Ovary (tissue), 9 donors: ENCODE results near the gene SMC1B. TPM values are rescaled to one million over a fixed set of nuclear protein-coding genes. Genes with fewer than 3 reads are reported as not detected.
"Not testable (repeated sequence)": the region's sequence is repeated elsewhere in the genome, so short reads cannot be mapped to it uniquely, and the experiment has no call there.

Experiments used
- DNase-seq, 5 donors: peaks; one replicate each; pipeline ENCODE4 v3.0.0-alpha.2; 2019 to 2020
- H3K27ac ChIP-seq, 2 donors: fragments of 200-600 bp; one replicate each; pipeline versions ENCODE4 v1.5.1 to v1.8.0; 2019 to 2022
- H3K27me3 ChIP-seq: fragments of 200-600 bp; one replicate; pipeline ENCODE4 v1.8.0; 2022
- H3K36me3 ChIP-seq: fragments of 200-600 bp; sonication (generic); one replicate; pipeline ENCODE4 v1.5.1; 2019
- H3K4me1 ChIP-seq: one replicate; pipeline ENCODE4 v1.8.1; 2013; ENCODE audit warnings: mild to moderate bottlenecking, moderate library complexity; ENCODE audit not compliant: insufficient read depth
- H3K4me3 ChIP-seq: fragments of 200-600 bp; sonication (generic); one replicate; pipeline ENCODE4 v1.5.1; 2017
- H3K9me3 ChIP-seq, 2 donors: fragments of 200-600 bp in 1 of 2; sonication (generic) in 1 of 2; one replicate each; pipeline versions ENCODE4 v1.5.1 to v1.8.1; 2013 to 2019; ENCODE audit warnings: mild to moderate bottlenecking in 1 of 2, moderate library complexity in 1 of 2
- CTCF ChIP-seq, 3 donors: fragments of 450-650 bp in 2 of 3; fragments of 200-600 bp in 1 of 3; IDR thresholded peaks; one replicate each; pipeline versions ENCODE4 v1.5.1 to v1.8.0; 2016 to 2022; ENCODE audit warnings: antibody characterized with exemption in 3 of 3, mild to moderate bottlenecking in 1 of 3
- EP300 ChIP-seq: sonication (generic); formaldehyde crosslinking; IDR thresholded peaks from one replicate; pipeline ENCODE4 v1.6.1; 2017; ENCODE audit warnings: antibody characterized with exemption
- POLR2A ChIP-seq: fragments of 450-650 bp; IDR thresholded peaks from one replicate; pipeline ENCODE4 v1.6.1; 2017; ENCODE audit warnings: antibody characterized with exemption, mild to moderate bottlenecking, moderate library complexity
- WGBS, 3 donors: extraction: QIAGEN DNeasy Blood & Tissue Kit in 1 of 3; methylation state at CpG; one replicate each; pipeline versions ENCODE4 v1.1.5 to v1.1.7; 2013 to 2017; 5-methylcytosine and 5-hydroxymethylcytosine counted together
- intact Hi-C, 4 donors: fragments of 100-400 bp; cut with DNase I; formaldehyde crosslinking; loops; one replicate each; pipeline versions ENCODE4 v1.11.0 to v1.15.1; 2022 to 2023
- polyA plus RNA-seq, 2 donors: library from polyadenylated mRNA; stranded (reverse); fragments of 200-250 nt in 1 of 2; fragments of 350-450 nt in 1 of 2; fragmentation: Illumina TruSeq in 1 of 2; extraction: RNeasy Lipid Tissue Mini Kit (QIAGEN cat#74804) in 1 of 2; gene quantifications; one replicate each; pipeline ENCODE4 v1.2.3, GENCODE V29; 2013 to 2014
- total RNA-seq, 7 donors: library from RNA; depleted of rRNA in 2 of 7; stranded (reverse); fragments of >200 nt in 2 of 7; fragmentation: NEBNext Ultra II Directional in 3 of 7; extraction: Animal tissue kit (Norgen Biotek cat#: 25700) in 3 of 7; gene quantifications; one replicate each; pipeline versions ENCODE4 v1.1.0 to v1.2.4, GENCODE V29; 2016 to 2023
- donor health status: DM: no; HTN: no; CAD: no; lungs with moderate emphysema.
- donor health status: DM: no; HTN: no; CAD: no.
- donor health status: Bipolar disorder and iron deficiency.
- donor health status: DM: yes; HTN: yes; CAD: no.
- donor health status: DM: no; HTN: no; CAD: no.
- donor health status: DM: yes; HTN: yes; CAD: no.

The SMC1B gene
- total and polyA plus RNA-seq, 9 donors: 0.04 to 0.05 TPM; not detected in 7

GRCh38 chr22:45328822-45329529 is 84.4 kb downstream of the SMC1B start:
- DNase-seq: no peak
- WGBS, 3 donors: 61 to 65% (median 62%) methylated on average over 8 of the region's 8 CpGs
- no peak overlapping the region for H3K27ac ChIP-seq
- TF ChIP-seq POLR2A: no peak
- TF ChIP-seq EP300: no peak
- TF ChIP-seq CTCF (IDR thresholded peaks at IDR 0.05): no peak
- H3K4me1 ChIP-seq: no peaks in the 10 kb centered on the region
- no peaks in the 10 kb centered on the region for H3K36me3 ChIP-seq
- H3K4me3 ChIP-seq: no peak overlapping the region
- H3K9me3 ChIP-seq: no peaks in the 10 kb centered on the region
- intact Hi-C loops: no loop called here
- H3K27me3 ChIP-seq: no peaks in the 10 kb centered on the region

- DNase-seq, H3K9me3 ChIP-seq, H3K27me3 ChIP-seq, H3K4me1 ChIP-seq, intact Hi-C loops, H3K27ac ChIP-seq, H3K4me3 ChIP-seq, H3K36me3 ChIP-seq: not testable (repeated sequence)
- 87 to 94% (median 88%) methylated on average over 7 to 8 of the region's 8 CpGs for WGBS, 3 donors
Observed at GRCh38 chr22:45328261-45328660, 85.1 kb downstream of the SMC1B start.

GRCh38 chr22:45324311-45324711 is 89.1 kb downstream of the SMC1B start:
- Histone ChIP-seq H3K9me3 (no peaks in the 10 kb centered on the region), H3K27ac (no peak overlapping the region), H3K4me1 (peaks cover 2% of the 10 kb centered on the region), H3K27me3 (no peaks in the 10 kb centered on the region), H3K4me3 (no peak overlapping the region), H3K36me3 (no peaks in the 10 kb centered on the region)
- WGBS, 3 donors: 93 to 95% (median 93%) methylated on average over 12 of the region's 12 CpGs
- intact Hi-C loops: no loop called here
- TF ChIP-seq CTCF (IDR thresholded peaks at IDR 0.05) (no peak), EP300 (no peak), POLR2A (no peak)
- no peak for DNase-seq

- DNase-seq: no peak
- no peaks in the 10 kb centered on the region for H3K9me3 ChIP-seq
- intact Hi-C loops: no loop called here
- H3K27ac ChIP-seq: no peak overlapping the region
- H3K4me3 ChIP-seq: no peak overlapping the region
- peaks cover 3% of the 10 kb centered on the region for H3K4me1 ChIP-seq
- no peaks in the 10 kb centered on the region for H3K27me3 ChIP-seq
- no peak for TF ChIP-seq EP300
- no peak for TF ChIP-seq CTCF (IDR thresholded peaks at IDR 0.05)
- TF ChIP-seq POLR2A: no peak
- H3K36me3 ChIP-seq: no peaks in the 10 kb centered on the region
- 81 to 90% (median 88%) methylated on average over 7 of the region's 7 CpGs for WGBS, 3 donors
Observed at GRCh38 chr22:45323695-45324094, 89.7 kb downstream of the SMC1B start.

GRCh38 chr22:45322873-45323525 is 90.4 kb downstream of the SMC1B start:
- H3K36me3 ChIP-seq: no peaks in the 10 kb centered on the region
- H3K4me3 ChIP-seq: no peak overlapping the region
- intact Hi-C loops: no loop called here
- peaks cover 4% of the 10 kb centered on the region for H3K4me1 ChIP-seq
- no peak for DNase-seq
- no peaks in the 10 kb centered on the region for H3K9me3 ChIP-seq
- no peaks in the 10 kb centered on the region for H3K27me3 ChIP-seq
- TF ChIP-seq POLR2A (no peak), CTCF (IDR thresholded peaks at IDR 0.05) (no peak), EP300 (no peak)
- 90 to 93% (median 92%) methylated on average over 24 of the region's 24 CpGs for WGBS, 3 donors
- H3K27ac ChIP-seq: no peak overlapping the region
